Measurements from ENCODE around the gene CCSER2. TPM values are rescaled to one million over a fixed set of nuclear protein-coding genes. Genes with fewer than 3 reads are reported as not detected.
A peak's percentile ranks its signal among the peaks of the same experiment; 100 is the strongest.

CCSER2 gene
- polyA plus RNA-seq, 1 donor (not counting 4 experiments of a cell fraction or from before 2014, with no cell fraction given), result 26.7 TPM

DNA sequence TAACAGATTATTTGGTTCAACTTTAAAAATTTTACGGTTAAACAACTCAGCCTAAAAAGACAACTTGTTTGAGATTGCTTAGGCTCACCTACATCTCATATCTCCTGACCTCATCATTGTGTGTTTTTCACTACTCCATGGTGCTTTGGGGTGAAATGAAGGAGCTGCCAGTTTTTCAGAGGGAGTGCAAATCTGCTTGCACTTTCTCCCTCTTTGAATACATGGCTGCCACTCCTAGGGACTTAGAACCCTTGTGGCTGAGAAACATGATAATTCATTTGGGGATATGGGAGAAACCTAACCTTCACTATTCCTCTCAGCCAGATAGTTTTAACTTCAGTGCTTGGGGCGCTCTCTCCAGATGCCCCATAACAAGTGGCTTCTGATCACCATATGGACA lies 2.7 kb downstream of the CCSER2 start:
- Histone ChIP-seq H3K79me2 (ENCODE audit: control insufficient read depth, insufficient read depth, low read length) (peaks cover 70% of the 10 kb centered on the region), H3K27ac (ENCODE audit: control insufficient read depth, insufficient read depth, low read length) (no peak overlapping the region), H3K9me1 (ENCODE audit: control insufficient read depth, extremely low read depth, insufficient read depth, low read length) (peaks cover 2% of the 10 kb centered on the region), H3K36me3 (ENCODE audit: control insufficient read depth in 2 of 2, extremely low read depth in 1 of 2, insufficient read depth in 2 of 2, low read length in 2 of 2) (no peaks in the 10 kb centered on the region), H4K20me1 (ENCODE audit: control insufficient read depth, extremely low read depth, insufficient read depth, low read length) (peaks cover 6% of the 10 kb centered on the region), H3K4me2 (ENCODE audit: control insufficient read depth, extremely low read depth, insufficient read depth, low read depth, low read length) (no peak overlapping the region), H3K27me3 (ENCODE audit: control insufficient read depth, extremely low read depth, insufficient read depth, low read length) (no peaks in the 10 kb centered on the region), H3K9ac (ENCODE audit: control insufficient read depth, extremely low read depth, insufficient read depth, low read length) (no peak overlapping the region), H3K4me1 (ENCODE audit: control insufficient read depth, extremely low read depth, insufficient read depth, low read length) (peaks cover 22% of the 10 kb centered on the region), H3K9me3 (ENCODE audit: control insufficient read depth, low read depth, low read length) (no peaks in the 10 kb centered on the region), H2AFZ (ENCODE audit: control insufficient read depth, low read length) (no peak overlapping the region), H3K4me3 (ENCODE audit: control insufficient read depth in 2 of 3, extremely low read depth in 1 of 3, insufficient read depth in 2 of 3, low read depth in 1 of 3, low read length in 3 of 3) (no peak overlapping the region)
- FAIRE-seq (no peak), DNase-seq (ENCODE audit: low read depth, low spot score) (no peak)
- dilution Hi-C loops (cut with MboI; ENCODE audit: extremely low pct_ligation_motif_present, low sequenced_read_pairs), result no loop called here
- no peak for TF ChIP-seq EZH2 (IDR thresholded peaks at IDR 0.05; ENCODE audit: low read length)
- TF ChIP-seq, protein P1, sequence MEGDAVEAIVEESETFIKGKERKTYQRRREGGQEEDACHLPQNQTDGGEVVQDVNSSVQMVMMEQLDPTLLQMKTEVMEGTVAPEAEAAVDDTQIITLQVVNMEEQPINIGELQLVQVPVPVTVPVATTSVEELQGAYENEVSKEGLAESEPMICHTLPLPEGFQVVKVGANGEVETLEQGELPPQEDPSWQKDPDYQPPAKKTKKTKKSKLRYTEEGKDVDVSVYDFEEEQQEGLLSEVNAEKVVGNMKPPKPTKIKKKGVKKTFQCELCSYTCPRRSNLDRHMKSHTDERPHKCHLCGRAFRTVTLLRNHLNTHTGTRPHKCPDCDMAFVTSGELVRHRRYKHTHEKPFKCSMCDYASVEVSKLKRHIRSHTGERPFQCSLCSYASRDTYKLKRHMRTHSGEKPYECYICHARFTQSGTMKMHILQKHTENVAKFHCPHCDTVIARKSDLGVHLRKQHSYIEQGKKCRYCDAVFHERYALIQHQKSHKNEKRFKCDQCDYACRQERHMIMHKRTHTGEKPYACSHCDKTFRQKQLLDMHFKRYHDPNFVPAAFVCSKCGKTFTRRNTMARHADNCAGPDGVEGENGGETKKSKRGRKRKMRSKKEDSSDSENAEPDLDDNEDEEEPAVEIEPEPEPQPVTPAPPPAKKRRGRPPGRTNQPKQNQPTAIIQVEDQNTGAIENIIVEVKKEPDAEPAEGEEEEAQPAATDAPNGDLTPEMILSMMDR (optimal IDR thresholded peaks at IDR 0.05 in 1 of 3, IDR thresholded peaks at IDR 0.05 in 1 of 3, conservative IDR thresholded peaks at IDR 0.05 in 1 of 3; ENCODE audit: extremely low read depth in 1 of 3, insufficient read depth in 2 of 3, low read length in 3 of 3), result no peak

DNA sequence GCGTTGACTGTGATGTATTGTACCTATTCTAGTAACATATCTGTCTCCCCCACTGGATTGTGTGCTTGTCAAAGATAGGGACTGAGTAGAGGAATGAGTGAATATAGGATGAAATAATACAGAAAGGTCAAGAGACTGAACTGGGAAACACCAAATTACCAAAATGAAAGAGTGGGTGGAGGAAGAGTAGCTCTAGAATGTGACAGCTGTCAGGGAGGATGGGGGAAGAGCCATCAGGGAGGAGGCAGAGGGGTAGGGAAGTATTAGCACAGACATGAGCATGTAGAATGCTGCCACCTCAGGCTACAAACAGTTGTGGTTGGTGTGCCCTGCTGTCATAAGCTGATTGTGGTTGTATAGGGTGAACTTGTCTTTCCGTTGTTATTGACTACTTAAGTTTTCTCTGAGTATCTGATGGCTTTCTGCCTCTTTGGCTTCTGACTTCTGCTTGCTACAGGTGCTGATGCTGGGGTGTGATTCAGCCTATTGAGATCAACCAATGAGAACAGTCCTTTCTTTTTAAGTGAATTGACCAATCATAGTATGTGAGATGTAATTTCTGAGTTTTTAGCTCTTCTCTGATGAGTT lies 5.6 kb downstream of the CCSER2 start:
- Histone ChIP-seq H3K4me1 (ENCODE audit: control insufficient read depth, extremely low read depth, insufficient read depth, low read length) (peaks cover 34% of the 10 kb centered on the region), H3K9me3 (ENCODE audit: control insufficient read depth, low read depth, low read length) (no peaks in the 10 kb centered on the region), H3K36me3 (ENCODE audit: control insufficient read depth in 2 of 2, extremely low read depth in 1 of 2, insufficient read depth in 2 of 2, low read length in 2 of 2) (no peaks in the 10 kb centered on the region), H2AFZ (ENCODE audit: control insufficient read depth, low read length) (no peak overlapping the region), H3K9me1 (ENCODE audit: control insufficient read depth, extremely low read depth, insufficient read depth, low read length) (peaks cover 2% of the 10 kb centered on the region), H3K9ac (ENCODE audit: control insufficient read depth, extremely low read depth, insufficient read depth, low read length) (no peak overlapping the region), H4K20me1 (ENCODE audit: control insufficient read depth, extremely low read depth, insufficient read depth, low read length) (peaks cover 6% of the 10 kb centered on the region), H3K79me2 (ENCODE audit: control insufficient read depth, insufficient read depth, low read length) (peaks cover 92% of the 10 kb centered on the region), H3K27ac (ENCODE audit: control insufficient read depth, insufficient read depth, low read length) (no peak overlapping the region), H3K27me3 (ENCODE audit: control insufficient read depth, extremely low read depth, insufficient read depth, low read length) (no peaks in the 10 kb centered on the region), H3K4me3 (ENCODE audit: control insufficient read depth in 2 of 3, extremely low read depth in 1 of 3, insufficient read depth in 2 of 3, low read depth in 1 of 3, low read length in 3 of 3) (no peak overlapping the region), H3K4me2 (ENCODE audit: control insufficient read depth, extremely low read depth, insufficient read depth, low read depth, low read length) (no peak overlapping the region)
- FAIRE-seq, result peak; percentile 66
- no peak for DNase-seq (ENCODE audit: low read depth, low spot score)
- TF ChIP-seq, protein P1 (optimal IDR thresholded peaks at IDR 0.05 in 1 of 3, IDR thresholded peaks at IDR 0.05 in 1 of 3, conservative IDR thresholded peaks at IDR 0.05 in 1 of 3; ENCODE audit: extremely low read depth in 1 of 3, insufficient read depth in 2 of 3, low read length in 3 of 3), result no peak
- no peak for TF ChIP-seq EZH2 (IDR thresholded peaks at IDR 0.05; ENCODE audit: low read length)
- dilution Hi-C loops (cut with MboI; ENCODE audit: extremely low pct_ligation_motif_present, low sequenced_read_pairs), result no loop called here
